GM10266 (cell line): ENCODE data around the gene SKAP1.
"Not testable (repeated sequence)": the region's sequence is repeated elsewhere in the genome, so short reads cannot be mapped to it uniquely, and the experiment has no call there.

Experiments
- DNase-seq: peaks from one replicate; pipeline ENCODE4 v3.0.0; 2012; ENCODE audit errors: extremely low spot score
- TF ChIP-seq, protein P1 (sequence below): IDR thresholded peaks from 2 replicates; pipeline ENCODE4 v1.5.1; 2012; ENCODE audit warnings: mild to moderate bottlenecking, low read depth; ENCODE audit not compliant: control insufficient read depth, insufficient read depth; ENCODE audit errors: missing control alignments

The SKAP1 gene

DNA sequence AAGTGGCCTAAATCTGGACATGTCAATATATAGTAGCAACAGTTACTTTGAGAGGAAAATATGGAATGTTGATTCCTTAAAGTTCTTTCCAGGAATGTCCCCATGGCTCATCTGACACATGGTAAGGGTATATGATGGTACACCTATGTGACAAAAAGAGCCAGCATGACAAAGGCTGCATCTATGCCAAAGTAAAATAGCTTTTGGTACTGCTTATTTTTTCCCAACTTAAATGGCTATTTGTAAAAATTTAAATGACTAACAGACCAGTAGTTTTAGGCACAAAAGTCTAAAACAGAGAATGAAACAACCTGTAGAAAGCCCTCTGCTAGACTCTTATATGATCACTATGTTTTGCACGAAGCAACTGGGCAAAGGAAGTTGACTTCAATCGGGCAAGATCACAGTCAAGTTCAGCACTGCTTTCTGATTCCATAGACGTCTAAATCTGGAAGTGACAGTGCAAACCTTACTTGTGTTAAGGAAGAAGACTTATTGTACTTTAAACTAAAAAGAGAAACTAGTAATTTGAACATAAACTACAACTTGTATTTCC lies 135.1 kb downstream of the SKAP1 start:
- TF ChIP-seq, protein P1, sequence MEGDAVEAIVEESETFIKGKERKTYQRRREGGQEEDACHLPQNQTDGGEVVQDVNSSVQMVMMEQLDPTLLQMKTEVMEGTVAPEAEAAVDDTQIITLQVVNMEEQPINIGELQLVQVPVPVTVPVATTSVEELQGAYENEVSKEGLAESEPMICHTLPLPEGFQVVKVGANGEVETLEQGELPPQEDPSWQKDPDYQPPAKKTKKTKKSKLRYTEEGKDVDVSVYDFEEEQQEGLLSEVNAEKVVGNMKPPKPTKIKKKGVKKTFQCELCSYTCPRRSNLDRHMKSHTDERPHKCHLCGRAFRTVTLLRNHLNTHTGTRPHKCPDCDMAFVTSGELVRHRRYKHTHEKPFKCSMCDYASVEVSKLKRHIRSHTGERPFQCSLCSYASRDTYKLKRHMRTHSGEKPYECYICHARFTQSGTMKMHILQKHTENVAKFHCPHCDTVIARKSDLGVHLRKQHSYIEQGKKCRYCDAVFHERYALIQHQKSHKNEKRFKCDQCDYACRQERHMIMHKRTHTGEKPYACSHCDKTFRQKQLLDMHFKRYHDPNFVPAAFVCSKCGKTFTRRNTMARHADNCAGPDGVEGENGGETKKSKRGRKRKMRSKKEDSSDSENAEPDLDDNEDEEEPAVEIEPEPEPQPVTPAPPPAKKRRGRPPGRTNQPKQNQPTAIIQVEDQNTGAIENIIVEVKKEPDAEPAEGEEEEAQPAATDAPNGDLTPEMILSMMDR = no peak
- no peak for DNase-seq

DNA sequence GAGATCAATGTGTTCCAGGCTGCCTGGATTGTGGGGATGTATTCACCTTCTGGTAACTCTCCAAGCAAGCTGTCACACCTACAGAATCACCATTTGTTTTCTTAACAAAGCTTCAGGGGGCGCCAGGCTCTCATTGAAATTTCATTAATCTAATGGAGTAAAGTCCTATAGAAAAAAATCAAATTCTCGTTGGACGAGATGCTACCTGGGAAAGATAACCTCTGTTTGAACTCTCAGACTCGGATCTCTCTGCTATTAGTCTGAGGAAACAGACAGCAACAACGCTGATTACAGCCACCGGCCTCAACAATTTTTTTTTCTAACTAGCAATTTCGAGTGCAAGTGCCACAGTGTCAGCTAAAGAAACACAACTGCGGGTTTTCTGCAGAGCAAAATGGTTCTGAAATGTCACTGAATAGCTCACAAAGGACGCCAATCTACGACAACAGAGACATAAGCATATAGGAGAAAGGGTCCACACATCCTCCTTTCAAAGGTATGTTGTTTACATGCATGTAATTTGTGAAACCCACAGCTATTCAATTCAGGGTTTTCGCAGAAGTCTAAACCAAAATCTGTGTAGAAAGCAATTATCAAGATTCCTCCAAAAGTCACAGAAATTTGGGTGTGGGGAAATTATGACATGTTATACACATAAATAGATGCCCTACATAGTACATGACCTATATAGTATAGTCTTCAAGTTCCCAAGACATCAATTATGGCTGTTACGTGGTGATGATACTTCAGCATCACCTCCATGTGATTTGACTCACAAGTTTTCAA lies 135.8 kb downstream of the SKAP1 start:
- TF ChIP-seq, protein P1 = no peak
- no peak for DNase-seq

DNA sequence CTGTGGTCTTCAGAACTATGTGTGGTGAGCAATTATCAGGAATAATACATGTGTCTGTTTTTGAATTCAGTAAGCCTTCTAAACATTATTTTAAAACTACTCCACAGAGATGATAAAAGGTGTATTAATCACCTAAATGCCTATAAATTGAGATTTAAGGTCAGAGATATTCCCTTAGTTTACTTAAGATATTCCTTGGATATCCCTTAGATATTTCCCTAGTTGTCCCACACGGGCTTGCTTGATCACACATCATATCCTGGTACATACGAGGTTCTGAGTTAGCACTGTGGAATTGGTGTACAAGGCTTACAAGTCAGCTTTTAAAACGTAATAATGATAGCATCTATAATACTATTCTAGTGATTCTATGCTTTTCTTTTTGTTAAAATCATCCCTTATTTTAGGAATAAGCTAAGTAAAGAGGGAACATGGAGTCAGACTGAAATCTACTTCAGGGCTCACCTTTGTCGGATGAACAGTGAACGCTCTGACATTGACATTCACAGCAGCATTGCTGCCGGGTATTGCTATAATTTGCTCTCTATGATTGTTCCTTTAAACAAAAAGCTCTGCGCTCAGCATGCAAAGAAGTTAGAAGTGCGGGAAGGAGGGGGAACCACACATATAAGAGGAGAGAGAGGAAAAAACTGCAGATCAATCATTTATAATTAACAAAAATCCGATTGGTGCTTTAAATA lies 136.5 kb downstream of the SKAP1 start:
- TF ChIP-seq, protein P1 = no peak
- no peak for DNase-seq

DNA sequence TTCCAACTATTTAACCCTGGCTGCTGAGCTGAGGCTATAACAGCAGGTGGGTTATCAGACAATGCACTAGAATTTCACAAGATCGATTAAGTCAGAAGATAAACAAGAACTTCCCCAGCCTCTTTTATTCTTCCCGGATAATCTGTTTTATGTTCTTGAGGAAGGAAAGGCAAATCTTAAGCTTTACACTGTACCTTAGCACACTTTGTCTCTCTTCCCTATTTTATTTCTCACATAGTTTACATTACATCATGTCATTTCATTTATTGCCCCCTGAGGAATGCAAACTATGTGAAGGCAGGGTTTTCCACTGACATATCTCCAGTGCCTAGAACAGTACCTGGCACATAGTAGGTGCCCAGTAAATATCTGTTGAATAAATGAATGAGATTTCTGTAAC lies 139.6 kb downstream of the SKAP1 start:
- no peak for DNase-seq
- TF ChIP-seq, protein P1 = no peak

DNA sequence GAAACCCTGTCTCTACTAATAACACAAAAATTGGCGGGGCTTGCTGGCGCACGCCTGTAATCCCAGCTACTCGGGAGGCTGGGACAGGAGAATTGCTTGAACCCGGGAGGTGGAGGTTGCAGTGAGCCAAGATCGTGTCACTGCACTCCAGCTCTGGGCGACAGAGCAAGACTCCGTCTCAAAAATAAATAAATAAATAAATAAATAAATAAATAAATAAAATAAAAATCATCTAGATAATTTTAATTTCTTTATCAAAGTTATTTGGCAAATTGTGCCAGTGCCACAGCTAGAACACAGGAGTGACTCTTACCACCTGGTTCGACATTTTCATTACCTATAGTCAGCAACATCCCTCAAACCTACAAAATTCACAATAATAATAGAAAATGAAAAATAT lies 143.1 kb downstream of the SKAP1 start:
- not testable (repeated sequence) for DNase-seq

DNA sequence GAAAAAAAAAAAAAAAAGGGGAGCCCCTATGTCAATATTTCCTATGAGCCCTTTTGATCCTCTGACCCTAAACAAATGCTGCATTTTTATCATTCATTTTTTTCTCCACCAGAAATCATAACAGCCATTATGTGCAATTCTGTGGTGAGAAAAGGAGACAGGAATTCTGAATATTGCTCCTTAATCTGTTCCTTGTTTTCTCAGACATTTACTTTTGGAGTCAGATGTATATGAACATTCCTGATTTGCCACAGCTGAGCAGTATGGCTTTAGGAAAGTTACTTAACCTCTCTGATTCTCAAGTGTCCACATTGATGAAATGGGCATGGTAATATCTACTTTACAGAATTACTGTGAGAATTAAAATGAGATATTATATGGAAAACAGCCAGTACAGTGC lies 144.4 kb downstream of the SKAP1 start:
- DNase-seq = no peak
- TF ChIP-seq, protein P1 = no peak

DNA sequence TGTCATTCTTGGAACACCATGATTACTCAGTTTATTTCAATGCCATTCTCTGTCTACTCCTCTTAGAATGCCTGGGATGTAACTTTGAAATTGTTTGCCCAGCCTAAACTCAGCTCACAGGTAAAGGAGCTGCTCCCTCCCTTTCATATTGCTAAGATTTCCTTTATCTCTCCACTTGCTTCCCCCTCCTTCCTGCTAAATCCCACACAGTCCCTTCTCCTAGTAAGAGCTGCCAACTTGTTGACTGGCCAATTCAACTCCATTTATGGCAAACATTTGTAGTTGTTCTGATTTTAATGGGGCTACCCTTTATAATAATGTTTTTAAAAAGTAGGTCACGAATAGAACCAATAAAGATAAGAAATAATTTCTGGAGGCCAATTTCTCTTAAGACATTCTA lies 146.1 kb downstream of the SKAP1 start:
- DNase-seq = no peak
- TF ChIP-seq, protein P1 = no peak

DNA sequence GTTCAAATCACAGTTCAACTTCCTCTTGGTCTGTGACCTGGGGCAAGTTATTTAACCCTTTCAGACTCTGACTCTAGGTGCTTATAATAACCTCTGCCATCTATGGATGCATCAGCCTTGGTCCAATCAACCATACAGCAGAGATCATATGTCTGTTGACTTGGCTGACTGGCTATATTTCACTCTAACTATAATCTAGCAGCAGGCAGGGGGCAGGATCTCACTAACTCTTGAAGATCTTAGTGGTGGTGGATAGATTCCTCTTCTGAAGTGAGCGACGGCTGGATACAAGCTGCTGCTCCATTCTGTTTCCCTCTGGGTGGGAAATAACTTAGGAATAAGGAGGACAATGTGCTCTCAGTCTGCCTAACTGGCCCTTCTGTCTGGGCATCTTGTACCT lies 146.6 kb downstream of the SKAP1 start:
- no peak for DNase-seq
- TF ChIP-seq, protein P1 = no peak
